GM21529 (cell line): Measurements from ENCODE around the gene DPH7.
"Not testable (repeated sequence)": the region's sequence is repeated elsewhere in the genome, so short reads cannot be mapped to it uniquely, and the experiment has no call there.

Source experiments
- ATAC-seq: cut with Tn5 transposase; IDR thresholded peaks from one replicate; pipeline ENCODE4 v1.9.1; 2021; ENCODE audit not compliant: unreplicated experiment

The DPH7 gene

GRCh38 chr9:137521405-137521985 is 57.2 kb downstream of the DPH7 start:
- no peak for ATAC-seq

GRCh38 chr9:137520614-137521404 is 57.9 kb downstream of the DPH7 start:
- no peak for ATAC-seq

GRCh38 chr9:137519553-137519952 is 59.2 kb downstream of the DPH7 start:
- ATAC-seq, result no peak

GRCh38 chr9:137518661-137519459 is 59.9 kb downstream of the DPH7 start:
- not testable (repeated sequence) for ATAC-seq

- ATAC-seq, result no peak
Measured at GRCh38 chr9:137516144-137516917, 62.4 kb downstream of the DPH7 start.

GRCh38 chr9:137515338-137515724 is 63.4 kb downstream of the DPH7 start:
- ATAC-seq, result no peak

- no peak for ATAC-seq
Measured at GRCh38 chr9:137514691-137515337, 63.9 kb downstream of the DPH7 start.

GRCh38 chr9:137513801-137514570 is 64.7 kb downstream of the DPH7 start:
- ATAC-seq, result not testable (repeated sequence)

- ATAC-seq, result not testable (repeated sequence)
Measured at GRCh38 chr9:137513136-137513535, 65.6 kb downstream of the DPH7 start.

GRCh38 chr9:137511758-137512463 is 66.8 kb downstream of the DPH7 start:
- ATAC-seq, result no peak

GRCh38 chr9:137511126-137511525 is 67.6 kb downstream of the DPH7 start:
- not testable (repeated sequence) for ATAC-seq

GRCh38 chr9:137509198-137509597 is 69.5 kb downstream of the DPH7 start:
- no peak for ATAC-seq

- no peak for ATAC-seq
Measured at GRCh38 chr9:137506702-137507171, 72.0 kb downstream of the DPH7 start.

- no peak for ATAC-seq
Measured at GRCh38 chr9:137506274-137506673, 72.5 kb downstream of the DPH7 start.

- ATAC-seq, result no peak
Measured at GRCh38 chr9:137505421-137506140, 73.1 kb downstream of the DPH7 start.
